Gastroesophageal sphincter (tissue), 3 donors: Measurements from ENCODE around the gene LGALS3BP.

Experiments
- POLR2A ChIP-seq, 2 donors: fragments of 450-650 bp; IDR thresholded peaks; one replicate each; pipeline ENCODE4 v1.6.1; 2017; ENCODE audit warnings: antibody characterized with exemption in 2 of 2, mild to moderate bottlenecking in 2 of 2, moderate library complexity in 1 of 2
- TF ChIP-seq, protein P1 (sequence below), 4 experiments: fragments of 200-600 bp in 2 of 4; fragments of 450-650 bp in 2 of 4; sonication (generic) in 1 of 4; IDR thresholded peaks; one replicate each; pipeline ENCODE4 v1.5.1; 2017 to 2019; ENCODE audit warnings: antibody characterized with exemption in 4 of 4, mild to moderate bottlenecking in 2 of 4, moderate library complexity in 2 of 4

DNA sequence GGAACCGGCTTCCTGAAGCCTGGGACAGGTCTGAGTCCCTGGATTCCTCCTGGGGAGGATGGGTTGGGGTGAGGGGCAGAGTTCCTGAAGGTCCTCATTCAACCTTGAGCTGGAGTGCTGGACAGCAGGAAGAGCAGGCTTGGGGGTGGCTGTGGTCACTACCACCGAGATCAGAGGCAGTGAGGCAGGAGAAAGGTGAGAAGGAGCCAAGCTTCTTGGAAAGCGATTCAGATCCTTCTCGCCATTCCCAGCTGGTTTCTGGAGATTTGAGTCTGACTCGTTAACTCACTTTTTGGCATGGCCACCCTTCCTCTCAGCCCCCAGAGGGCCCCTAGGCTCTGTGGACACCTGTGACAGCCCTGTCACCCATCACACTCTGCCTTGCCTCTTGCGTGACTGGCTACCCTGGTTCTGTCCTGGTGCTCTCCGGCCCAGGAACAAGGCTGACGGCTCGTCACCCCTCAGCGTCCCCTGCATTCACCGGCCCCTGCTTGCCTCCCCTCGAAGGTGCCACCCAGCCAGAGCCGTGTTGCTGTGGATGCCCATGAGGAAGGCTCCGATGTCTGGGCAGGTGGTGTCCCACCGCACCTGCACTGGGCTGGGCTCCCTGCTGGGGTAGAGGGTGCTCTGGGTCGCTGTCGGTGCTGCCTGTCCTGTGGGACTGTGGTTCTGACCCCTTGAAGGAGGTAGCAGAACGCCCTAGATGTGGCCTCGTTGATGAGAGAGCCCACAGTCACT, 44.9 kb downstream of the LGALS3BP start:
- TF ChIP-seq, protein P1, sequence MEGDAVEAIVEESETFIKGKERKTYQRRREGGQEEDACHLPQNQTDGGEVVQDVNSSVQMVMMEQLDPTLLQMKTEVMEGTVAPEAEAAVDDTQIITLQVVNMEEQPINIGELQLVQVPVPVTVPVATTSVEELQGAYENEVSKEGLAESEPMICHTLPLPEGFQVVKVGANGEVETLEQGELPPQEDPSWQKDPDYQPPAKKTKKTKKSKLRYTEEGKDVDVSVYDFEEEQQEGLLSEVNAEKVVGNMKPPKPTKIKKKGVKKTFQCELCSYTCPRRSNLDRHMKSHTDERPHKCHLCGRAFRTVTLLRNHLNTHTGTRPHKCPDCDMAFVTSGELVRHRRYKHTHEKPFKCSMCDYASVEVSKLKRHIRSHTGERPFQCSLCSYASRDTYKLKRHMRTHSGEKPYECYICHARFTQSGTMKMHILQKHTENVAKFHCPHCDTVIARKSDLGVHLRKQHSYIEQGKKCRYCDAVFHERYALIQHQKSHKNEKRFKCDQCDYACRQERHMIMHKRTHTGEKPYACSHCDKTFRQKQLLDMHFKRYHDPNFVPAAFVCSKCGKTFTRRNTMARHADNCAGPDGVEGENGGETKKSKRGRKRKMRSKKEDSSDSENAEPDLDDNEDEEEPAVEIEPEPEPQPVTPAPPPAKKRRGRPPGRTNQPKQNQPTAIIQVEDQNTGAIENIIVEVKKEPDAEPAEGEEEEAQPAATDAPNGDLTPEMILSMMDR (IDR thresholded peaks at IDR 0.05): no peak
- TF ChIP-seq POLR2A (IDR thresholded peaks at IDR 0.05): no peak
